ENCODE results near the gene ELP2.

ELP2 gene

GRCh38 chr18:36120297-36120696, 9.4 kb upstream of the ELP2 start:
- no peak for FAIRE-seq
- no peak for DNase-seq (ENCODE audit: insufficient read length, low spot score)

GRCh38 chr18:36124841-36125240, 4.9 kb upstream of the ELP2 start:
- FAIRE-seq (no peak), DNase-seq (ENCODE audit: insufficient read length, low spot score) (no peak)

GRCh38 chr18:36126668-36127067, 3.0 kb upstream of the ELP2 start:
- FAIRE-seq: no peak
- no peak for DNase-seq (ENCODE audit: insufficient read length, low spot score)

GRCh38 chr18:36127836-36128529, 1.7 kb upstream of the ELP2 start:
- DNase-seq (ENCODE audit: insufficient read length, low spot score): no peak
- FAIRE-seq: no peak

GRCh38 chr18:36128530-36128870, 1.2 kb upstream of the ELP2 start:
- no peak for FAIRE-seq
- DNase-seq (ENCODE audit: insufficient read length, low spot score): peak; percentile 3

- no peak for FAIRE-seq
- no peak for DNase-seq (ENCODE audit: insufficient read length, low spot score)
These were observed 796 bp upstream of the ELP2 start for GRCh38 chr18:36128907-36129299.

- DNase-seq (ENCODE audit: insufficient read length, low spot score): no peak
These were observed 536 bp downstream of the ELP2 start for GRCh38 chr18:36130039-36130831.

GRCh38 chr18:36130883-36131653, 1.4 kb downstream of the ELP2 start:
- no peak for FAIRE-seq
- DNase-seq (ENCODE audit: insufficient read length, low spot score): no peak

More at GRCh38 chr18:36130039-36130831, 536 bp downstream of the ELP2 start:
- no peak for FAIRE-seq

GRCh38 chr18:36131692-36132483, 2.2 kb downstream of the ELP2 start:
- no peak for DNase-seq (ENCODE audit: insufficient read length, low spot score)

GRCh38 chr18:36132756-36133155, 3.1 kb downstream of the ELP2 start:
- DNase-seq (ENCODE audit: insufficient read length, low spot score) (no peak), FAIRE-seq (no peak)

More at GRCh38 chr18:36131692-36132483, 2.2 kb downstream of the ELP2 start:
- FAIRE-seq: no peak

- DNase-seq (ENCODE audit: insufficient read length, low spot score) (no peak), FAIRE-seq (no peak)
These were observed 5.6 kb downstream of the ELP2 start for GRCh38 chr18:36135264-36135663.

- no peak for DNase-seq (ENCODE audit: insufficient read length, low spot score)
- no peak for FAIRE-seq
These were observed 9.5 kb downstream of the ELP2 start for GRCh38 chr18:36139245-36139644.

- no peak for DNase-seq (ENCODE audit: insufficient read length, low spot score)
- FAIRE-seq: no peak
These were observed 11.9 kb downstream of the ELP2 start for GRCh38 chr18:36141576-36141975.

- no peak for DNase-seq (ENCODE audit: insufficient read length, low spot score)
- FAIRE-seq: no peak
These were observed 13.1 kb downstream of the ELP2 start for GRCh38 chr18:36142751-36143150.

GRCh38 chr18:36143391-36143790, 13.7 kb downstream of the ELP2 start:
- FAIRE-seq (no peak), DNase-seq (ENCODE audit: insufficient read length, low spot score) (no peak)

GRCh38 chr18:36149514-36150289, 20.0 kb downstream of the ELP2 start:
- FAIRE-seq (no peak), DNase-seq (ENCODE audit: insufficient read length, low spot score) (no peak)

- DNase-seq (ENCODE audit: insufficient read length, low spot score) (no peak), FAIRE-seq (no peak)
These were observed 23.1 kb downstream of the ELP2 start for GRCh38 chr18:36152781-36153180.

GRCh38 chr18:36153203-36153602, 23.5 kb downstream of the ELP2 start:
- DNase-seq (ENCODE audit: insufficient read length, low spot score) (no peak), FAIRE-seq (no peak)

GRCh38 chr18:36153771-36154170, 24.1 kb downstream of the ELP2 start:
- no peak for DNase-seq (ENCODE audit: insufficient read length, low spot score)
- no peak for FAIRE-seq
